H54 (cell line): ENCODE results near the gene FBXL17.
A peak's percentile ranks its signal among the peaks of the same experiment; 100 is the strongest.

ENCODE experiments used
- DNase-seq: peaks from one replicate; pipeline ENCODE4 v3.0.0; 2011; ENCODE audit warnings: low spot score, mixed read lengths; ENCODE audit not compliant: insufficient read length
- FAIRE-seq: peaks from 3 replicates; lab custom pipeline; 2011; peaks lifted over from hg19 to GRCh38; lab: Jason Lieb, UNC
- POLR2A ChIP-seq: IDR thresholded peaks from 2 replicates; pipeline ENCODE4 v1.6.1; 2011; ENCODE audit warnings: low read depth, mild to moderate bottlenecking, low read length

FBXL17 gene

GRCh38 chr5:107916731-107917725 lies 464.9 kb downstream of the FBXL17 start:
- no peak for DNase-seq
- TF ChIP-seq POLR2A = no peak
- FAIRE-seq = no peak

GRCh38 chr5:107915176-107915812 lies 466.6 kb downstream of the FBXL17 start:
- FAIRE-seq (no peak), DNase-seq (no peak)
- no peak for TF ChIP-seq POLR2A

GRCh38 chr5:107913494-107913893 lies 468.4 kb downstream of the FBXL17 start:
- TF ChIP-seq POLR2A = no peak
- DNase-seq (no peak), FAIRE-seq (no peak)

GRCh38 chr5:107900721-107901120 lies 481.2 kb downstream of the FBXL17 start:
- DNase-seq (no peak), FAIRE-seq (no peak)
- no peak for TF ChIP-seq POLR2A

GRCh38 chr5:107894361-107894760 lies 487.5 kb downstream of the FBXL17 start:
- TF ChIP-seq POLR2A = no peak
- no peak for DNase-seq
- peak; percentile 57 for FAIRE-seq

GRCh38 chr5:107893642-107894041 lies 488.3 kb downstream of the FBXL17 start:
- peak; percentile 87 for FAIRE-seq
- no peak for TF ChIP-seq POLR2A
- DNase-seq = no peak

- DNase-seq = no peak
- TF ChIP-seq POLR2A = no peak
- FAIRE-seq = peak; percentile 61
Measured at GRCh38 chr5:107889387-107889786, 492.5 kb downstream of the FBXL17 start.

GRCh38 chr5:107888541-107888940 lies 493.4 kb downstream of the FBXL17 start:
- no peak for DNase-seq
- FAIRE-seq = no peak
- TF ChIP-seq POLR2A = no peak

- DNase-seq = no peak
- TF ChIP-seq POLR2A = no peak
- FAIRE-seq = no peak
Measured at GRCh38 chr5:107887166-107887943, 494.5 kb downstream of the FBXL17 start.

GRCh38 chr5:107885601-107886000 lies 496.3 kb downstream of the FBXL17 start:
- no peak for FAIRE-seq
- no peak for DNase-seq
- TF ChIP-seq POLR2A = no peak

GRCh38 chr5:107884871-107885270 lies 497.0 kb downstream of the FBXL17 start:
- TF ChIP-seq POLR2A = no peak
- DNase-seq (no peak), FAIRE-seq (no peak)

- TF ChIP-seq POLR2A = no peak
- FAIRE-seq (no peak), DNase-seq (no peak)
Measured at GRCh38 chr5:107878661-107879060, 503.2 kb downstream of the FBXL17 start.

- FAIRE-seq (no peak), DNase-seq (no peak)
- no peak for TF ChIP-seq POLR2A
Measured at GRCh38 chr5:107876906-107877305, 505.0 kb downstream of the FBXL17 start.

- no peak for TF ChIP-seq POLR2A
- FAIRE-seq (no peak), DNase-seq (no peak)
Measured at GRCh38 chr5:107876261-107876660, 505.6 kb downstream of the FBXL17 start.
